ENCODE results near the gene TSPAN11. TPM values are rescaled to one million over a fixed set of nuclear protein-coding genes. Genes with fewer than 3 reads are reported as not detected.

TSPAN11 gene
- total RNA-seq, 2 donors from 2014 or later, result 2.5 to 4.1 TPM

DNA sequence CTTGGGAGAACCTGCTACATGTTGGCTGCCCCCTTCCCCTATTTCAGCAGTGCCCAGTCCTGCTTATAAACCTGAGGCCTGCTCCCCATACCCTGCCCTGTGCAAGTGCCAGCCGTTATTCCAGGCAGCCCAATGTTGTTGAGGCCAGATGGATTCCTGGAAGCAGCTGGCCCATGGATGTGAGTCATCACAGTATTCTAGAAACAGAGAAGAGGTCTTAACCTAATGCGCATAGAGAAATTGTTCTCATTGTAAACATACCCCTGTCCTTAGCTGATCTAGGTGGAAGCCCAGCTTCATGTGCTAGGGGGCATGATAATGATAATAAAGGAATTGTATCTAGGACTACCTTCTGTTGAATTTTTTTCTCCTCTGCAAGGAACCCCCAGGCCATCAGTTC, 69.7 kb downstream of the TSPAN11 start:
- no peaks in the 10 kb centered on the region for H3K9me3 ChIP-seq
- no peak overlapping the region for H3K27ac ChIP-seq
- H3K4me3 ChIP-seq, result no peak overlapping the region
- H3K36me3 ChIP-seq, result no peaks in the 10 kb centered on the region
- TF ChIP-seq CTCF (IDR thresholded peaks at IDR 0.05), result no peak
- no peaks in the 10 kb centered on the region for H3K4me1 ChIP-seq
- no peaks in the 10 kb centered on the region for H3K27me3 ChIP-seq
- no peak for DNase-seq (ENCODE audit: low spot score)

- Histone ChIP-seq H3K27ac (no peak overlapping the region), H3K9me3 (no peaks in the 10 kb centered on the region), H3K36me3 (no peaks in the 10 kb centered on the region), H3K4me1 (no peaks in the 10 kb centered on the region), H3K27me3 (no peaks in the 10 kb centered on the region), H3K4me3 (no peak overlapping the region)
- no peak for TF ChIP-seq CTCF (IDR thresholded peaks at IDR 0.05)
- no peak for DNase-seq (ENCODE audit: low spot score)
These were observed 70.2 kb downstream of the TSPAN11 start for GRCh38 chr12:30996752-30997151.

DNA sequence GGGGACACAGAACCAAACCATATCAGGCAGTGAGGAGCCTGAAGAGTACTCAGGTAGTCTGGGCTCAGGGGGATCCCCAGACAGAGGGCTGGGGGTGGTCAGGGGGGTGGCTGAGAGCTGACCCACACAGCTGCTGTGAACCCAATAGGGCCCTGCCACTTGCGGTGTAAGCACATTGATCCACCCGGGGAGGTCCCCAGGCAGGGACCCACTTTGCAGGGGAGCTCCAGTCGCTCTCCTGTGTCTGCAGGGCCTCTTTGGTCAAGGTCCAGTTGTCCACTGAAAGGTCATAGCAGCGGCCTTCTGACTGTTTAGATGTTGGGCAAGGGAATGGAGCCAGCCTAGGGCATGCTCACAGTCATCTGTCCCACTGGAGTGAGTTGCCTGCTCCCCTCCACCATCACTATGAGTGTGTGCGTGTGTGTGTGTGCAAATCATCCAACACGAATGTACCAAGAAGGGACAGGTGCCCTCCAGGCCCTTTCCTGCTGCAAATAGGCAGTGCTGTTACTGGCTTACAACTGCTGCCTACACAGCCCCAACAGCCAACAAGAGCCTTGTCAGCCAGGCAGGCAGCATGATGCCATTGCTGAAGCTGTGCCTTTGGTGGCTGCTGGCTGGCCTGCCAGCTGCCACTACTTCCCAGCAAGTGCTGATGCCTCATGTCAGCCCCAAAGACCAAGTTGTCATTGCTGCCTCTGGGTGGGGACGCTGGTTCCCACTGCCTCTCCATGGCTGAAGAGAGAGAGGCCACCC, 71.3 kb downstream of the TSPAN11 start:
- Histone ChIP-seq H3K9me3 (no peaks in the 10 kb centered on the region), H3K27me3 (no peaks in the 10 kb centered on the region), H3K36me3 (no peaks in the 10 kb centered on the region), H3K27ac (no peak overlapping the region), H3K4me1 (no peaks in the 10 kb centered on the region), H3K4me3 (no peak overlapping the region)
- DNase-seq (ENCODE audit: low spot score), result no peak
- no peak for TF ChIP-seq CTCF (IDR thresholded peaks at IDR 0.05)

- no peaks in the 10 kb centered on the region for H3K4me1 ChIP-seq
- no peak for DNase-seq (ENCODE audit: low spot score)
These were observed 72.5 kb downstream of the TSPAN11 start for GRCh38 chr12:30999011-30999410.

DNA sequence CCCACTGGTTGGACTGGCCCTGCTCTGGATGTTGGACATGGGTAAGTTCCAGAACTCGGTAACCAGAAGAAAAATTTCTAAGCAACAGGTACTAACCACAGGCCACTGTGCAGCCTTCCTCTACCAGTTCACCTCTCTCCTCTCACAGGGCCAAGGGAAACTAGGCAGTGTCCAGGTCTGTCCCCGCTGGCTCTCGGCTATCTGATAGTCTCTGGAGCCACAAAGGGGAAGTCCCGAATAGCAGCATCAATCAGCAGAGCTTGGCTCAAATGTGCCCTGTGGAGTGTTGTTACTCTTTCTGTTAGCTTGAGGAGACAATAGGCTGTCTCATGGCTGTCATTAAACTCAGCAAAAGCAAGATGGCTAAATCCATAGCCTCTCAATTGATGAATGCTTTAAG, 73.2 kb downstream of the TSPAN11 start:
- Histone ChIP-seq H3K9me3 (no peaks in the 10 kb centered on the region), H3K4me3 (no peak overlapping the region), H3K27ac (no peak overlapping the region), H3K36me3 (no peaks in the 10 kb centered on the region), H3K4me1 (no peaks in the 10 kb centered on the region), H3K27me3 (no peaks in the 10 kb centered on the region)
- DNase-seq (ENCODE audit: low spot score), result no peak
- no peak for TF ChIP-seq CTCF (IDR thresholded peaks at IDR 0.05)

More at GRCh38 chr12:30999011-30999410, 72.5 kb downstream of the TSPAN11 start:
- no peak overlapping the region for H3K27ac ChIP-seq
- H3K9me3 ChIP-seq, result no peaks in the 10 kb centered on the region
- H3K4me3 ChIP-seq, result no peak overlapping the region
- no peaks in the 10 kb centered on the region for H3K27me3 ChIP-seq
- no peak for TF ChIP-seq CTCF (IDR thresholded peaks at IDR 0.05)
- H3K36me3 ChIP-seq, result no peaks in the 10 kb centered on the region

GRCh38 chr12:31000751-31001150, 74.2 kb downstream of the TSPAN11 start:
- no peak for TF ChIP-seq CTCF (IDR thresholded peaks at IDR 0.05)
- no peaks in the 10 kb centered on the region for H3K9me3 ChIP-seq
- no peak overlapping the region for H3K27ac ChIP-seq
- no peak overlapping the region for H3K4me3 ChIP-seq
- no peaks in the 10 kb centered on the region for H3K36me3 ChIP-seq
- no peaks in the 10 kb centered on the region for H3K4me1 ChIP-seq
- DNase-seq (ENCODE audit: low spot score), result no peak
- H3K27me3 ChIP-seq, result no peaks in the 10 kb centered on the region

Measured in right atrium auricular region (tissue), 2 donors.